Suprapubic skin (tissue), 4 donors: ENCODE measurements around the gene MMP7. TPM values are rescaled to one million over a fixed set of nuclear protein-coding genes. Genes with fewer than 3 reads are reported as not detected.

Experiments used
- DNase-seq, 2 donors: peaks; one replicate each; pipeline ENCODE4 v3.0.0-alpha.2; 2019; ENCODE audit warnings: low spot score in 2 of 2
- H3K27ac ChIP-seq: fragments of 200-600 bp; sonication (generic); one replicate; pipeline ENCODE4 v1.5.1; 2019
- H3K27me3 ChIP-seq: fragments of 200-600 bp; sonication (generic); one replicate; pipeline ENCODE4 v1.5.1; 2019
- H3K36me3 ChIP-seq: fragments of 200-600 bp; sonication (generic); one replicate; pipeline ENCODE4 v1.5.1; 2019
- H3K4me1 ChIP-seq: fragments of 200-600 bp; sonication (generic); one replicate; pipeline ENCODE4 v1.5.1; 2019
- H3K4me3 ChIP-seq: fragments of 200-600 bp; sonication (generic); one replicate; pipeline ENCODE4 v1.5.1; 2019; ENCODE audit warnings: mild to moderate bottlenecking
- H3K9me3 ChIP-seq: fragments of 200-600 bp; sonication (generic); one replicate; pipeline ENCODE4 v1.5.1; 2019
- CTCF ChIP-seq, 2 donors: fragments of 200-600 bp in 1 of 2; fragments of 450-650 bp in 1 of 2; sonication (generic) in 1 of 2; IDR thresholded peaks; one replicate each; pipeline ENCODE4 v1.5.1; 2016 to 2019; ENCODE audit warnings: antibody characterized with exemption in 2 of 2, mild to moderate bottlenecking in 1 of 2, moderate library complexity in 1 of 2
- EP300 ChIP-seq: sonication (generic); formaldehyde crosslinking; IDR thresholded peaks from one replicate; pipeline ENCODE4 v1.6.1; 2017; ENCODE audit warnings: antibody characterized with exemption
- POLR2A ChIP-seq, 2 donors: fragments of 450-650 bp; IDR thresholded peaks; one replicate each; pipeline ENCODE4 v1.6.1; 2017; ENCODE audit warnings: antibody characterized with exemption in 2 of 2, mild to moderate bottlenecking in 2 of 2, moderate library complexity in 2 of 2
- POLR2AphosphoS5 ChIP-seq, 3 donors: sonication (generic); formaldehyde crosslinking; IDR thresholded peaks; one replicate each; pipeline ENCODE4 v1.6.1; 2017; ENCODE audit warnings: antibody characterized with exemption in 3 of 3
- WGBS: methylation state at CpG from one replicate; pipeline ENCODE4 v1.1.5; 2018; 5-methylcytosine and 5-hydroxymethylcytosine counted together
- total RNA-seq, 4 donors: library from RNA; depleted of rRNA; stranded (reverse); fragments of >200 nt; gene quantifications; one replicate each; pipeline ENCODE4 v1.1.0, GENCODE V29; 2016

Gene MMP7
- total RNA-seq, 4 donors from 2014 or later, result 29.9 to 155 (median 81.8) TPM

DNA sequence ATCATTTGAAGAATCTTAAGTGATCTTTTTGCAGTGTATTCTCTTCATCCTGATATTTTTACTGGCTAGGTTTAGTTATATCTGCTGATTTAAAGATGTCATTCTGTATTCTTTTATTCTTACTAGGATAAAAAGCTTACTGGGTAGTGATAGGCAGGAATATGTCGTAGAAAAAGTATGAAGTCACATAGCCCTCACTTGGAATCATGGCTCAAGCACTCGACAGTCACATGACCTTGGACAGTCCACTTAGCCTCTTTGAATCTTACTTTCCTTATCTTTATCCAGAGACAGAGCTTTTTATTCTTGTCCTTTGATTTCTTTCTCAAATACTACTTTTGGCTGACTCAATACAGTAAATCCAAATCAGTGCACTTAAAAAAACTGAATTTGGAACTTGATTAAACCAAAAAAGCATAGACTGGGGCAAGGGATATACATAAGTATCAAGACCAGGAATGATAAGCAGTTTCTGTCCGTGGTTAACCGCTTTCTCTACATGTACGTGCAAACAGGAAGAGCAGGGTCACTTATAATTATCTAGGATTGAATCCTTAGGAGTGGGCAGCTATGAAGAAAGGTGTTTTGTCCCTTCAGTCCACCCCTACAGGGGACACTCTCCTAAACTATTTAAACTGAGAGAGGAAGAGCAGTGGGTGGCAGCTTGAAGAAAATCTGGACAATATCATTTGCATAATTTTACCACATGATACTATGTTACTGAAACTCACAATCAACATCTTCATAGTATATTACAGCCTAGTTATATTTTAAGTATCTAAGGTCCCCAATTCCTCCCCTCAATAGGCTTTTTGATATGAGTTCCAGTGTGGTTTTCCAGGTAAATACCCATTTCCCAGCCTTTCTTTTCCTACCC lies 8.0 kb downstream of the MMP7 start:
- Histone ChIP-seq H3K27ac (no peak overlapping the region), H3K36me3 (no peaks in the 10 kb centered on the region), H3K4me1 (no peaks in the 10 kb centered on the region), H3K27me3 (no peaks in the 10 kb centered on the region), H3K9me3 (no peaks in the 10 kb centered on the region), H3K4me3 (no peak overlapping the region)
- no peak for DNase-seq
- TF ChIP-seq POLR2A (IDR thresholded peaks at IDR 0.05), result no peak
- no peak for TF ChIP-seq CTCF (IDR thresholded peaks at IDR 0.05)
- no peak for TF ChIP-seq POLR2AphosphoS5 (IDR thresholded peaks at IDR 0.05)
- TF ChIP-seq EP300, result no peak
- 57% methylated on average over 5 of the region's 5 CpGs for WGBS

GRCh38 chr11:102521121-102521520 lies 9.4 kb downstream of the MMP7 start:
- no peak overlapping the region for H3K4me3 ChIP-seq
- H3K27ac ChIP-seq, result no peak overlapping the region
- TF ChIP-seq CTCF (IDR thresholded peaks at IDR 0.05) (no peak), EP300 (no peak), POLR2AphosphoS5 (IDR thresholded peaks at IDR 0.05) (no peak), POLR2A (IDR thresholded peaks at IDR 0.05) (no peak)
- H3K4me1 ChIP-seq, result no peaks in the 10 kb centered on the region
- H3K27me3 ChIP-seq, result no peaks in the 10 kb centered on the region
- 89% methylated on average over 10 of the region's 10 CpGs for WGBS
- no peaks in the 10 kb centered on the region for H3K36me3 ChIP-seq
- no peaks in the 10 kb centered on the region for H3K9me3 ChIP-seq
- DNase-seq, result no peak

- Histone ChIP-seq H3K27me3 (no peaks in the 10 kb centered on the region), H3K9me3 (no peaks in the 10 kb centered on the region), H3K36me3 (no peaks in the 10 kb centered on the region), H3K4me3 (no peak overlapping the region), H3K4me1 (no peaks in the 10 kb centered on the region), H3K27ac (no peak overlapping the region)
- no peak for DNase-seq
- TF ChIP-seq EP300 (no peak), POLR2A (IDR thresholded peaks at IDR 0.05) (no peak), CTCF (IDR thresholded peaks at IDR 0.05) (no peak), POLR2AphosphoS5 (IDR thresholded peaks at IDR 0.05) (no peak)
Measured at GRCh38 chr11:102520514-102520913, 10.0 kb downstream of the MMP7 start.

DNA sequence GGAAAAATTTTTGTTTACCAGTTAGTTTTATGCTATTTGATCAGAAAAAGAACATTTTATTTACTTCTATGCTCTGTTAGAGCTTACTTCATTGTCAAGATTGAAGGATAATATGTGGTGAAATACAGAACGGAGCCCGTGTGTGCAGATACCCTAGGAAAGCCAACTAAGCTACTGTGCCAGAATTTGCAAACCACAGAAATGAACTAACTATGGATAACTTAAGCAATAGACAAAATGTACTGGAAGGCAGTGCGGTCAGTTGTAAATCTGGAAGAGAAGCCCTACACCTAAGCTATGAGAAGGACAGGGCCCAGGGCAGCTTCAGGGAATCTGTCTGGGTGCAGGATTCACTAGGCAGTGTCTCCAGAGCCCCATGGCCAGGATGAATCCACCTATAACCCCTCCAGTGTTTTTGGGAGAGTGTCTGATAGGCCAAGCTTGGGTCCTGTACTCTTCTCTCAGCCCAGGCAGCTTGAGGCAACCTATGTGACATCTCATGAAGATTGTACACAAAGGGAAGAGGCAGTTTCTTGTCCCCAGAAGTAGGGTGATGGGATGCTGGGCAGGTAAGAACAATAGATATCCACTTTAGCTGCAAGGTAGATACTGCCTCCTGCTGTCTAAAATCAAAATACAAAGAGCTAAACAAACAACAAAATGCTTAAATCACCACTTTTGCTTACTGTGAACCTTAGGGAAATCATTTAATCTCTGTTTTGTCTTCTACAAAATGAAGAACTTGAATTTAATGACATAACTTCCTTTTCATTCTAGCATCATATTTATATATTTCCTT lies 12.1 kb downstream of the MMP7 start:
- H3K27me3 ChIP-seq, result no peaks in the 10 kb centered on the region
- no peaks in the 10 kb centered on the region for H3K4me1 ChIP-seq
- no peaks in the 10 kb centered on the region for H3K9me3 ChIP-seq
- 77% methylated on average over 3 of the region's 3 CpGs for WGBS
- TF ChIP-seq EP300 (no peak), CTCF (IDR thresholded peaks at IDR 0.05) (no peak), POLR2AphosphoS5 (IDR thresholded peaks at IDR 0.05) (no peak), POLR2A (IDR thresholded peaks at IDR 0.05) (no peak)
- H3K4me3 ChIP-seq, result no peak overlapping the region
- H3K36me3 ChIP-seq, result no peaks in the 10 kb centered on the region
- no peak for DNase-seq
- no peak overlapping the region for H3K27ac ChIP-seq

GRCh38 chr11:102517670-102518069 lies 12.9 kb downstream of the MMP7 start:
- Histone ChIP-seq H3K27me3 (no peaks in the 10 kb centered on the region), H3K27ac (no peak overlapping the region), H3K4me1 (no peaks in the 10 kb centered on the region), H3K4me3 (no peak overlapping the region), H3K9me3 (no peaks in the 10 kb centered on the region), H3K36me3 (no peaks in the 10 kb centered on the region)
- TF ChIP-seq EP300 (no peak), POLR2AphosphoS5 (IDR thresholded peaks at IDR 0.05) (no peak)
- DNase-seq, result no peak
- WGBS, result 87% methylated on average over 3 of the region's 3 CpGs
